Stimulated activated CD8-positive, alpha-beta memory T cell treated with anti-CD3 and anti-CD28 coated beads, Interleukin-4, amount 100 ng/mL, for 4 hours (primary cell): ENCODE data around the gene EHD4.

Experiments used
- DNase-seq, 2 donors: peaks; one replicate each; pipeline ENCODE4 v3.0.0-alpha.2; 2020; ENCODE audit warnings: low read depth in 2 of 2, low spot score in 1 of 2

Gene EHD4

GRCh38 chr15:41881920-41882688, 90.3 kb downstream of the EHD4 start:
- DNase-seq: no peak

GRCh38 chr15:41881550-41881919, 90.8 kb downstream of the EHD4 start:
- no peak for DNase-seq

GRCh38 chr15:41881086-41881485, 91.3 kb downstream of the EHD4 start:
- no peak for DNase-seq

- DNase-seq: no peak
Measured at GRCh38 chr15:41880156-41880877, 92.0 kb downstream of the EHD4 start.

DNA sequence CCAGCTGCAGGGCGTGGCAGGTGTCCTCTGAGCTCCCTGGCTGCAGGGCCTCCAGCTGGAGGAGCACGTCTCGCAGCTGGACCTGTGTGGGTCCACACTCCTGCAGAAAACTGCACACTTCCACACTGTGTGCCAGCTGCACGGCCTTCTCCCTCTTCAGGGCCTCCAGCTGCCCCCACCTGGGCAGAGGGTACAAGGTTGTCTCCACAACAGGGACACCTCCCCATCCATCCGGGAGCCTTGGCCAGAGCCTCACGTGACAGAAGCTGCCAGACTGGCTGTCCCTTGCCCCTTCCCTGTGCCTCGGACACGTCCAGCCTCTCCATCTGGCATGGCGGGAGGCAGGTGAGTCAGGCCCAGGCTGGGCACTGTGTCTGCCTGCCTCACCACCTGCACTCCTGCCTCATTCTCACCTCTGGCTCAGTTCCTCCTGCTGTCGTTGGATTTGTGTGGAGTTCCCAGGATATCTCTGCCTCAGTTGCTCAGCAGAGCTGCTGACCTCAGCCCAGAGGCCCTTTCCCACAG, 93.0 kb downstream of the EHD4 start:
- DNase-seq: no peak

DNA sequence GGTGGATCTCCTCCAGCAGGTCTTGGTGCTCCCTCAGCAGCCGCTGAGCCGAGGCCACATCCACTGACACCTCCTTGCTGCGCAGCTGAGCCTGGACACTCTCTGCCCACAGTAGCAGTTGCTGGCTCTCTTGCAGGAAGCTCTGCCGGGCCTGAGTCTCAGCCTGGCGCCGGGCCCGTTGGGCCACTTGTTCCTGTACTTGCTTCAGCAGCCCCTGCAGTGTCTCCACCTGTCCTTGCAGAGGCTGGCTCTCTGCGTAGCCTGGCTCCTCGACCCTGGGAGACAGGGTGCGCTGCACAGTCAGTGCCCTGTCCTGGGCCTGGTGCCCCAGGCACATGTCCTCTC, 94.0 kb downstream of the EHD4 start:
- DNase-seq: no peak

DNA sequence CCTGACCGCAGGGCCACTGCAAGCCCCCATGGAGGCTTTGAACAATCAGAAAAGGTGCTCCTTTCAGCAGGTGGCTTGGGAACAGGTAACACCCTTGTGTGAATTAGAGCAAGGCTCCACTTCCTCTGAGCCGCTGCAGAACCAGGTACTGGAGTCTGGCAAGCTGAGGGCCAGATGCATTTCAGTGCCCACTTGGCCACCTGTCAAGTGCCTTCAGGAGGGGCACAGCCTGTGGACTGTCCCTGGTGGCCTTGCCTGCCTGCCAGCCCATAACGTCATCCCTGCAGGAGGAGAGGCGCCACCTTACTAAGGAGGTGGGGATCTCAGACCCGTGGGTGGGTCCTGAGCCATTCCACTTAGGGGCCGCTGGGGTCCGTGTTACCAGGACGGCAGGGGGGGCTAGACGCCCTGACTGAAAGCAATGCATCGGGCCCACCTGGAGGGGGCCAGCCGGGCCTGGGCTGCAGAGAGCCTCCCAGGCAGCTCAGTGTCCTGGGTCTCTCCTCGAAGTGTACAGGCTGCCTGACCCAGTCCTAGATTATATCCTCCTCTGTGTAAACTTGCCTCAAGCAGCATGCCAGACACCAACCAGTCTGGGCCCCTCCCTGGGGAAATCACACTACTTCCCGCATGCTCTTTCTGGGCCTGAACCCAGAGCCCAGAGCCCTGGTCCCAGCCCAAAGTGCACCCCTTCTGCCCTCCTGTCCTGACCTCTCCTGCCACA, 94.6 kb downstream of the EHD4 start:
- DNase-seq: no peak

DNA sequence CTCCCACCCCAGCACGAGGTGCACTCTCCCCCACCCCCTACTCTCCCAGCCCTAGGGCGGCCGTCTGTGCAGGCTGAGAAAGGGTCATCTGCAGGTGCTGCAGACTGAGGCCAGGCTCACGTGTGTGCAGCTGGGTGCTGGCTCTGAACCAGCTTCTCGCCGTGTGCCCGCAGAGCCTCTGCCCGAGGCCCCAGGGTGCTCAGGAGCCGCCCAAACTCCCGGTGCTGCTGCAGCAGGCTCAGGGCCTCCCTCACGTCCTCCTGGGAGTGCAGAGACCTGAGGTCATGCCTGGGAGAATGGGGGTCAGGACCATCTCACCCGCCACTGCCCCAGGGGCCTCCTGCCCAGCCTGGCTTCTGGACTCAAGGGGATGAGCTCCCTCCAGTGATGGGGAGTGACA, 95.7 kb downstream of the EHD4 start:
- no peak for DNase-seq

DNA sequence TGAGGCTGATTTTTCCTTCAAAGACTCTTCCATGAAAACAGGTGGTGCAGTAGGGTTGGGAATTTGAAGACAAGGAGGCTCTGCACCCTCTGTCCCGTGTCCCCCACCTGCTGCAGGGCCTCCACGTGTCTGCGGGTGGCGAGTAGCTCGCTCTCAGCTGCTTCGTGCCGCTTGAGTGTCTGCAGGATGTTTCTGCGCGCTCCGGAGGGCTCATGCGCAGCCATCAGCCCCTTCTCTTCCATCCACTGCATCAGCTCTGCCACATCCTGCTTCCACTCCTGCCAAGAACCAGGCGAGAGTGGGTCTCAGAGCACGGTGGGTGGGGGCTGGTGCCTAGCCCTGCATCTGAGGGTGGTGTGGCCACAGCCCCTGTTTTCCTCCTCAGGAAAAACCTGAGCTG, 96.3 kb downstream of the EHD4 start:
- DNase-seq: no peak

GRCh38 chr15:41874736-41875135, 97.6 kb downstream of the EHD4 start:
- DNase-seq: no peak

GRCh38 chr15:41873711-41874110, 98.6 kb downstream of the EHD4 start:
- no peak for DNase-seq

GRCh38 chr15:41872166-41872747, 100.1 kb downstream of the EHD4 start:
- DNase-seq: no peak

GRCh38 chr15:41871175-41871905, 101.0 kb downstream of the EHD4 start:
- no peak for DNase-seq

DNA sequence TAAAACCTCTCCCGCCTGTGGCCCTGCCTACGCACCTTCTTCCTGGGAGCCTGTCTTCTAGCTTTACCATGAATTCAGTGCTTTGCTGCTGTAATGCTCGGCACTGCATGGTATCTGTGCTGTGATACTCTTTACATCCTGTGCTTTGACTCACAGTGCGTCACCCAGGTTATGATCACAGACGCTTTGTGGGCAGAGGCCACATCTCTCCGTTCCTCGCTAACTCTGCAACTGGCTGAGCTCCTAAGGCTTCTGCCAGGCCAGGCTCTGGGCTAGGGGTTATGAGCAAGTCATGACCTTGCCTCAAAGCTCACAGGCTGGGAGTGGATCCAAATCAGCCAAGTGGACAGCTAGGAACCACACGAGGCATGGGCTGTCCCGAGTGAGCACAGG, 101.7 kb downstream of the EHD4 start:
- peak in 1 of 2 donors; percentile 17 for DNase-seq

DNA sequence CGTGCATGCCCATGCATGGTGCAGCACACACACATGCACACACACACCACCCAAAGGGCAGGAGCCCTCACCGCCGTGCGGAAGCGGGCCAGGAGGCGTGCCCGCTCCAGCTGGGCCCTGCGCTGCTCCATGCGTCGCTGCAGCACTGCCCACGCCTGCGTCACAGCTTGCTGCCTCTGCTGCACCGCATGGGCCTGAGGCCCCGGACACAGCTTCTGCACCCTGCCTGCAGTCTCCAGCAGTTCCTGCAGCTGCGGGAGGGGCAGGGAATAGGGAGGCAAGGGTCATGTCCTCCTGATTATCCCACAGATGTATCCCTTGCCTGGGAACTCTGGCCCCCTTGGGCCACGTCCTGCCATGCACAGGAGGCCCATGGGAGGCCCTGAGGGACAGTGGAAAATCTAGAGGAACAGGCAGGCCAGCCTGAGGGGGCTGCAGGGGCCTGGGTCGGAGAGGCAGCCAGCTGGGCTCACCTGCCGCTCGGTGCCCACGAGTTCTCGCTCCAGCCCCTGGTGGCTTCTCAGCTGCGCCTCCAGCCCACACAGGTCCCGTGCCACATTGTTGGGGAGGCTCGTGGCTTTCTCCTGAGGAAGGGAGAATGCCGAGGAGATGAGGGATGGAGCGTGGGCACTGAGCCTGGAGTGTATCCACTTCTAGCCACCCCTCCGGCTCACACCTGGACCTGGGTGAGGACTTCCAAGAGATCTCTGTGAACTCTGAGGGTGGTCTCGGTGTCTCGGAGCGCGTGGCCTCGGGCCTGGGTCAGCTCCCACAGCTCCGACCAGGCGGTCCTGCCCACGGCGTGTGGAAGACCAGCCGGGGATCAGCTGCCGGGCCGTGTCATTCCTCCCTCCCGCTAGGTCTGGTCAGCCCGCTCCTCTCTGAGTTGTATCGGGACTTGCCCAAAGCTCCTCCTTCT, 102.3 kb downstream of the EHD4 start:
- DNase-seq: no peak

GRCh38 chr15:41868321-41868720, 104.0 kb downstream of the EHD4 start:
- DNase-seq: no peak

- no peak for DNase-seq
Measured at GRCh38 chr15:41866872-41867579, 105.3 kb downstream of the EHD4 start.

DNA sequence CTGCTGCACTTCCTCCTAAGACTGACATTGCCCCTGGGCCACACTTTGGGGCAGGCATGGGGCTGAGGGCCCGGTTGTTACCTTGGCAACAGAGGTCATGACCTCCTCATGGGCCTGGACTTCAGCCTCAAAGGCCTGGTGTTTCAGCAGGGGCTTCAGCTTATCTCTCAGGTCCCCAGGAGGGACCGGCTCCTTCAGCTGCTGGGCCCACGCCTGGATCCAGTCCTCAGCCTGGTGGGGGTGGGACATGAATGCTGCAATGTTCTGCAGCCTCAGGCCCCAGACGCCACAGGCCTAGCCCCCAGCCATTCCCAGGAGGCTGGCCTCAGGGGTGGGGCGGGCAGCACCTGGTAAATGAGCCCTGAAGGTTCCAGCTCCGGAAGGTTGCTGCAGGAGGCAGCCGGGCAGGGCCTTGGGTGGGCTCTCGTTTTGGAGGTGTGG, 106.1 kb downstream of the EHD4 start:
- DNase-seq: no peak

DNA sequence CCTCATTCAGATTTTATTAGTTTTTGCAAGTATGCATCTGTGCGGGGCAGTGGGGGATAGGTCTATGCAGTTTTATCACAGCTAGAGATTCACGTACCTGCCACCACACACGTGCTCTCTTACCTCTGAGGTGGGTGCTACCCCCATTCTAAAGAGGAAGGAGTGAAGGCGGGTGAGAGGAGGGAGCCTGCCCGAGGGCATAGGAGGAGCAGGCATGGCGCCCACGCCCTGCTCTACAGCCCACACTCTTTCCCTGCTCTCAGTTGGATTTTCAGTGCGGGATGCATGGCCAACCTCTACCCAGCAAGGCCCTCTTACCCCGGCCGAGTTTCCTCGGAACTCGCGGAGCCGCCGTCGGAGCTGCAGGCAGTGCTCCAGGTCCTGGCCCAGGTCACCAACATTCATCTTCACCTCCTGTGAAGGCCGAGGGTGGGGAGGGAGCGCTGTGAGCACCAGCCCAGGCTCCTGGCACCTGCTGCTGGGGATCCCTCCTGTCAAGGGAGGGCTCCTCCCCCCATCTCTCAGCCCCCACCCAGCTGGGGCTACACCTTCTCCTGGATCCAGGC, 106.8 kb downstream of the EHD4 start:
- no peak for DNase-seq
